ENCODE data around the gene FDX2. TPM values are rescaled to one million over a fixed set of nuclear protein-coding genes. Genes with fewer than 3 reads are reported as not detected.

The FDX2 gene
- total RNA-seq, 1 experiment from 2014 or later = 26.2 TPM

DNA sequence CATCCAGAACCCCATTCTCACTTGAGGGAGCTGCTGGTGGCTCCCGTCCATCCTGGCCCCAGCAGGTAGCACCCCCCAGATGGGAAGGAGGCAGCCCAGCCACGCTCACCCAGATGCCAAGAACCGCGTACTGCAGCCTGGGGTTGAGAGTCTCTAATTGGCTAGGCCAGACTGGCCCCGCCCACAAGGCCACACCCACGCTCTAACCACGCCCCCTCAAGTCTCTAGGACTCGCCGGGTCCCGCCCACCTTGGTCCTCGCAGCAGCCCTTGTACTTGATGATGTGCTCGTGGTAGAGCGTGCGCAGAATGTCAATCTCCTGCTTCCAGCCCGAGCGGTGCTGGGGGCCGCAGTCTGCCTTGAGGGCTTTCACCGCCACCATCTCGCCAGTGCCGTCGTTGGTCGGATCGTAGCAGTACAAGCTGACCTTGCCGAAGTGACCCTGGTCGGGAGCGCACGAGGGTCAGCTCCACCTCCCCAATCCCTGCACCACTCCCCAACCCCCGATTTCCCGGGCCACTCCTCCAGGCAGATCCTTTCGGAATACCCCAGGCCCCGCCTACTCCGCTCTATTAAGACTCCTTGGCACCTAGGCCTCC is 38.1 kb upstream of the FDX2 start (continued):
- no peak for TF ChIP-seq NFYB (CRISPR knock-in tag; conservative IDR thresholded peaks at IDR 0.05; ENCODE audit: low read depth)
- no peak for TF ChIP-seq GRHL2 (CRISPR knock-in tag; IDR thresholded peaks at IDR 0.05; ENCODE audit: insufficient replicate concordance, severe bottlenecking)
- TF ChIP-seq, protein P1, sequence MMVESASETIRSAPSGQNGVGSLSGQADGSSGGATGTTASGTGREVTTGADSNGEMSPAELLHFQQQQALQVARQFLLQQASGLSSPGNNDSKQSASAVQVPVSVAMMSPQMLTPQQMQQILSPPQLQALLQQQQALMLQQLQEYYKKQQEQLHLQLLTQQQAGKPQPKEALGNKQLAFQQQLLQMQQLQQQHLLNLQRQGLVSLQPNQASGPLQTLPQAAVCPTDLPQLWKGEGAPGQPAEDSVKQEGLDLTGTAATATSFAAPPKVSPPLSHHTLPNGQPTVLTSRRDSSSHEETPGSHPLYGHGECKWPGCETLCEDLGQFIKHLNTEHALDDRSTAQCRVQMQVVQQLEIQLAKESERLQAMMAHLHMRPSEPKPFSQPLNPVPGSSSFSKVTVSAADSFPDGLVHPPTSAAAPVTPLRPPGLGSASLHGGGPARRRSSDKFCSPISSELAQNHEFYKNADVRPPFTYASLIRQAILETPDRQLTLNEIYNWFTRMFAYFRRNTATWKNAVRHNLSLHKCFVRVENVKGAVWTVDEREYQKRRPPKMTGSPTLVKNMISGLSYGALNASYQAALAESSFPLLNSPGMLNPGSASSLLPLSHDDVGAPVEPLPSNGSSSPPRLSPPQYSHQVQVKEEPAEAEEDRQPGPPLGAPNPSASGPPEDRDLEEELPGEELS (CRISPR knock-in tag; IDR thresholded peaks at IDR 0.05) = 0 out of 2 replicates have a peak, but pooled peaks have one; percentile 50
- no peak for TF ChIP-seq CDX4 (CRISPR knock-in tag; IDR thresholded peaks at IDR 0.05; ENCODE audit: borderline replicate concordance)
- no peak for TF ChIP-seq NR2C2 (CRISPR knock-in tag; IDR thresholded peaks at IDR 0.05)
- no peak for TF ChIP-seq ATF3 (CRISPR knock-in tag; conservative IDR thresholded peaks at IDR 0.05)
- TF ChIP-seq GABPB1 (CRISPR knock-in tag; IDR thresholded peaks at IDR 0.05) = no peak
- TF ChIP-seq CBFB (CRISPR knock-in tag; IDR thresholded peaks at IDR 0.05; ENCODE audit: low read depth) = no peak
- no peak for TF ChIP-seq PREB (CRISPR knock-in tag; IDR thresholded peaks at IDR 0.05; ENCODE audit: borderline replicate concordance)
- no peak for TF ChIP-seq OVOL2 (CRISPR knock-in tag; IDR thresholded peaks at IDR 0.05; ENCODE audit: borderline replicate concordance)
- no peak for TF ChIP-seq GTF2I (CRISPR knock-in tag; conservative IDR thresholded peaks at IDR 0.05)
- no peak for TF ChIP-seq ZNF396 (CRISPR knock-in tag; IDR thresholded peaks at IDR 0.05; ENCODE audit: borderline replicate concordance)
- no peak for TF ChIP-seq ATF1 (CRISPR knock-in tag; IDR thresholded peaks at IDR 0.05)

GRCh38 chr19:10352764-10353671 is 37.2 kb upstream of the FDX2 start:
- DNase-seq (ENCODE audit: low spot score) = peak; percentile 95
- POLR2A ChIA-PET = interaction anchor here (0.8 to 2.2 kb wide), 6 partner anchors 19 to 63 kb away, joined by 3 to 18 read pairs (median 6); partner anchors contain the start of genes ICAM5, RAVER1 and TYK2
- TF ChIP-seq GABPB1 (CRISPR knock-in tag; IDR thresholded peaks at IDR 0.05) (no peak), ELF4 (CRISPR knock-in tag; IDR thresholded peaks at IDR 0.05; ENCODE audit: low read depth) (no peak), CREB1 (CRISPR knock-in tag; IDR thresholded peaks at IDR 0.05) (peak; percentile 36; the same call in 1 of the 2 replicates), CREM (CRISPR knock-in tag; IDR thresholded peaks at IDR 0.05) (no peak), NR3C1 (CRISPR knock-in tag; conservative IDR thresholded peaks at IDR 0.05; ENCODE audit: low read depth) (peak; percentile 21; the same call in 1 of the 2 replicates), TEAD1 (CRISPR knock-in tag; IDR thresholded peaks at IDR 0.05) (no peak), FOXP1 (CRISPR knock-in tag; IDR thresholded peaks at IDR 0.05; ENCODE audit: borderline replicate concordance) (peak; percentile 78), RELA (CRISPR knock-in tag; IDR thresholded peaks at IDR 0.05; ENCODE audit: borderline replicate concordance) (no peak), FOXK1 (CRISPR knock-in tag; IDR thresholded peaks at IDR 0.05) (peak; percentile 40; the same call in 1 of the 2 replicates), TEAD4 (CRISPR knock-in tag; IDR thresholded peaks at IDR 0.05) (no peak)
- TF ChIP-seq, protein P2, sequence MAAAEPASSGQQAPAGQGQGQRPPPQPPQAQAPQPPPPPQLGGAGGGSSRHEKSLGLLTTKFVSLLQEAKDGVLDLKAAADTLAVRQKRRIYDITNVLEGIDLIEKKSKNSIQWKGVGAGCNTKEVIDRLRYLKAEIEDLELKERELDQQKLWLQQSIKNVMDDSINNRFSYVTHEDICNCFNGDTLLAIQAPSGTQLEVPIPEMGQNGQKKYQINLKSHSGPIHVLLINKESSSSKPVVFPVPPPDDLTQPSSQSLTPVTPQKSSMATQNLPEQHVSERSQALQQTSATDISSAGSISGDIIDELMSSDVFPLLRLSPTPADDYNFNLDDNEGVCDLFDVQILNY (CRISPR knock-in tag; IDR thresholded peaks at IDR 0.05) = no peak; the same call in 1 of the 2 replicates
- TF ChIP-seq, protein P3, sequence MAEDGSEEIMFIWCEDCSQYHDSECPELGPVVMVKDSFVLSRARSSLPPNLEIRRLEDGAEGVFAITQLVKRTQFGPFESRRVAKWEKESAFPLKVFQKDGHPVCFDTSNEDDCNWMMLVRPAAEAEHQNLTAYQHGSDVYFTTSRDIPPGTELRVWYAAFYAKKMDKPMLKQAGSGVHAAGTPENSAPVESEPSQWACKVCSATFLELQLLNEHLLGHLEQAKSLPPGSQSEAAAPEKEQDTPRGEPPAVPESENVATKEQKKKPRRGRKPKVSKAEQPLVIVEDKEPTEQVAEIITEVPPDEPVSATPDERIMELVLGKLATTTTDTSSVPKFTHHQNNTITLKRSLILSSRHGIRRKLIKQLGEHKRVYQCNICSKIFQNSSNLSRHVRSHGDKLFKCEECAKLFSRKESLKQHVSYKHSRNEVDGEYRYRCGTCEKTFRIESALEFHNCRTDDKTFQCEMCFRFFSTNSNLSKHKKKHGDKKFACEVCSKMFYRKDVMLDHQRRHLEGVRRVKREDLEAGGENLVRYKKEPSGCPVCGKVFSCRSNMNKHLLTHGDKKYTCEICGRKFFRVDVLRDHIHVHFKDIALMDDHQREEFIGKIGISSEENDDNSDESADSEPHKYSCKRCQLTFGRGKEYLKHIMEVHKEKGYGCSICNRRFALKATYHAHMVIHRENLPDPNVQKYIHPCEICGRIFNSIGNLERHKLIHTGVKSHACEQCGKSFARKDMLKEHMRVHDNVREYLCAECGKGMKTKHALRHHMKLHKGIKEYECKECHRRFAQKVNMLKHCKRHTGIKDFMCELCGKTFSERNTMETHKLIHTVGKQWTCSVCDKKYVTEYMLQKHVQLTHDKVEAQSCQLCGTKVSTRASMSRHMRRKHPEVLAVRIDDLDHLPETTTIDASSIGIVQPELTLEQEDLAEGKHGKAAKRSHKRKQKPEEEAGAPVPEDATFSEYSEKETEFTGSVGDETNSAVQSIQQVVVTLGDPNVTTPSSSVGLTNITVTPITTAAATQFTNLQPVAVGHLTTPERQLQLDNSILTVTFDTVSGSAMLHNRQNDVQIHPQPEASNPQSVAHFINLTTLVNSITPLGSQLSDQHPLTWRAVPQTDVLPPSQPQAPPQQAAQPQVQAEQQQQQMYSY (CRISPR knock-in tag; IDR thresholded peaks at IDR 0.05) = no peak
- TF ChIP-seq, protein P4, sequence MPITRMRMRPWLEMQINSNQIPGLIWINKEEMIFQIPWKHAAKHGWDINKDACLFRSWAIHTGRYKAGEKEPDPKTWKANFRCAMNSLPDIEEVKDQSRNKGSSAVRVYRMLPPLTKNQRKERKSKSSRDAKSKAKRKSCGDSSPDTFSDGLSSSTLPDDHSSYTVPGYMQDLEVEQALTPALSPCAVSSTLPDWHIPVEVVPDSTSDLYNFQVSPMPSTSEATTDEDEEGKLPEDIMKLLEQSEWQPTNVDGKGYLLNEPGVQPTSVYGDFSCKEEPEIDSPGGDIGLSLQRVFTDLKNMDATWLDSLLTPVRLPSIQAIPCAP (CRISPR knock-in tag; IDR thresholded peaks at IDR 0.05) = no peak

More at GRCh38 chr19:10352764-10353671, 37.2 kb upstream of the FDX2 start:
- H3K27ac Mint-ChIP-seq = peak overlapping the region; percentile 98
- no peaks in the 10 kb centered on the region; the same call in 1 of the 2 replicates for H3K36me3 Mint-ChIP-seq
- CTCF ChIA-PET = interaction anchor here (0.5 to 3.5 kb wide), 17 partner anchors 18 to 365 kb away, joined by 3 to 24 read pairs (median 4); partner anchors contain the start of genes CDC37, DNM2, ICAM1 and ICAM5
- H3K27me3 Mint-ChIP-seq (ENCODE audit: low read depth) = no peaks in the 10 kb centered on the region
- H3K4me3 Mint-ChIP-seq = peak overlapping the region; percentile 84
- H3K4me1 Mint-ChIP-seq = peaks cover 14% of the 10 kb centered on the region
- ATAC-seq = peak; percentile 65
- no peaks in the 10 kb centered on the region for H3K9me3 Mint-ChIP-seq

Data from WTC11 (cell line).